Measurements from ENCODE around the gene DOCK2.
"Not testable (repeated sequence)": the region's sequence is repeated elsewhere in the genome, so short reads cannot be mapped to it uniquely, and the experiment has no call there.

Gene DOCK2

DNA sequence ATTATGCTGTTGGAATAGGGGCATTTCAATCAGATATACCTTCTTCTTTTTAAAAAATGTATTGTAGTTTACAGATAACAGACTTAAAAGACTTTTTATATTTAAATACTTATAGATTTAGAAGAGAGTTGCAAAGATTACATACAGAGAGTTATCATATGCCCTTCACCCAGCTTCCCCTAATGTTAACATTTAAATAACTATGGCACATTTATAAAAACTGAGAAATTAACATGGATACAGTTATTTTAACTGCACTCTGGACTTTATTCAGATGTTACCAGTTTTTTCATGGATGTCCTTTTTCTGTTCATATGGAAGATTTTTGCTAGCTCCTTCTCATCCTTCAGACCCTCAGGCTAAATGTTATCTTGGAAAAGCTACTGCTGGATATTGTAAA lies 123.2 kb downstream of the DOCK2 start:
- no peak for DNase-seq

DNA sequence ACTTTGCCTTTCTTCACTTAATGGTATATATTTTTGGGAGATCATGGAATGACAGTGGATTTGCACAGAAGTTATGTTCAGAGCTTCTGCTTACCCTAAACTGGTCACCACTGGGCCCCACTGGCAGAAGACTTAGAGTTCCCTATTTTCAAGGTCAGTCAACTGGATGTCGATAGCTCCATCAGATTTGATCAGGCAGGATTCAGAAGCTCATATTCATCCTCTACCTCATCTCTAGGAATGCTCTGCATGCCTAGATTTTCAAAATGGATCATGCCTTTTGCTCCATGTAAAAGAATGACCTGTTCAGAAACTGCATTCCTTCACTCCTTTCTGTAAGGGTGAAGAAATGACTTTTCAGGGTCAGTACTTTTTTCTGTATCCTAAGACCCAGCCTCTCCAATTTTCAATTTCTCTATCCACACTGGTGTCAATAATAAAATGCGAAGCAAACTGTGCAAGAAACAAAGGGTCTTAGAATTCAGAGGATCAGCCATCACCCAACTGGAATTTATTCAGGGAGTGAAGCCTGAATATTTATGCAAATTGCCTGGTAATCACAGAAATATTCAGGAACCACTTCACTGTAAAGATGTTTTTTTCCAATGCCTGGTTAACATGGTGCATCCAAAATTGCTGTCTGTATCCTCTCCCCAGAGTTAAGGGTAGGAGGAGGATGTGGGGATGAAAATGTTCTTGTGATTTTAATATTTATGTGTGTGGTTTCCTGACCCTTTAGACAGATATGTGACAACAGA lies 125.4 kb downstream of the DOCK2 start:
- no peak for DNase-seq

DNA sequence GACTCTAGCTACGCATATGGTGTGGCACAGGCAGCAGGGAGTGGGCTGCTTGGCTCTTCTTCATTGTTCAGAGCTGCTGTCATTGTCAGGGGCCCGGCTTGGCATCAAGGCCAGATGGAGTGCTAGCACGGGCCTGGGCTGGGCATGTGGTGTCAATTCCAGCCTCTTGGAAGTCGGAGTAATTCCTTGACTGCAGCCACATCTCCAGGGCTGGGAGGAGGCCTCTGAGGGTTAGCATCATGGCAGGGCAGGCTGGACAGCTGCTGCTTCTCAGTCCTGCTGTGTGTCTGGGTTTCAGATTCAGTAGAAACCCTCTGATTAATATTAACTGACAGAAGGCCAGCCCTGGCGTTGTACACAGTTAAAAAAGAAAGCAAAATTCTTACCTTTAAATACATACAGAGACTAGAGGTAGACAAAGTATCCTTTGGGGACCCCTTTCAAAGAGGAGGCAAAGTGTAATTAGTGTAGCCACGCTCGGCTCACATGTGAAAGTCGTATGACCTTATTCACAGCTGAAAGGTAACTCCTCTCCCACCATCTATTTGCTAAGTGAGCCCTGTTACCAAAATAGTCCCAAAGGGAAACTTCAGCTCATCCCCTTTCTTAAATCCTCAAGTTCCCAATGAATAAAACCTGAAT lies 126.4 kb downstream of the DOCK2 start:
- DNase-seq: no peak

DNA sequence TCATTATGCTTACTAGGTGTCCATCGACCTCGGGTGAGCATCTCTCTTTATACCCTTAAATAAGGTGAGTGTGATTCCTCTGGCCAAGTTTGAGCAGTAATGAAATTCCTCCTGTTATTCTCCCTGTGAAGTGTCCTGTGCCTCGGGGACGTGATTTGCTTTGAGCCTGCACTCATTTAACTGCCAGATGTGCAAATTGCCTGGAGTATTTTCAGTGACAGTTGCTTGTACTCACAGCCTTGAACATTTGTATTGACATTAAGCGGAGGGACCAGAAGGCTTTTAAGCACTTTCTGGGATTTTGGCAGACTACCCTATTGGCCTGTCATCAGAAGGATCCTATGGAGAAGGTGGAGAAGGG lies 126.9 kb downstream of the DOCK2 start:
- DNase-seq: no peak

DNA sequence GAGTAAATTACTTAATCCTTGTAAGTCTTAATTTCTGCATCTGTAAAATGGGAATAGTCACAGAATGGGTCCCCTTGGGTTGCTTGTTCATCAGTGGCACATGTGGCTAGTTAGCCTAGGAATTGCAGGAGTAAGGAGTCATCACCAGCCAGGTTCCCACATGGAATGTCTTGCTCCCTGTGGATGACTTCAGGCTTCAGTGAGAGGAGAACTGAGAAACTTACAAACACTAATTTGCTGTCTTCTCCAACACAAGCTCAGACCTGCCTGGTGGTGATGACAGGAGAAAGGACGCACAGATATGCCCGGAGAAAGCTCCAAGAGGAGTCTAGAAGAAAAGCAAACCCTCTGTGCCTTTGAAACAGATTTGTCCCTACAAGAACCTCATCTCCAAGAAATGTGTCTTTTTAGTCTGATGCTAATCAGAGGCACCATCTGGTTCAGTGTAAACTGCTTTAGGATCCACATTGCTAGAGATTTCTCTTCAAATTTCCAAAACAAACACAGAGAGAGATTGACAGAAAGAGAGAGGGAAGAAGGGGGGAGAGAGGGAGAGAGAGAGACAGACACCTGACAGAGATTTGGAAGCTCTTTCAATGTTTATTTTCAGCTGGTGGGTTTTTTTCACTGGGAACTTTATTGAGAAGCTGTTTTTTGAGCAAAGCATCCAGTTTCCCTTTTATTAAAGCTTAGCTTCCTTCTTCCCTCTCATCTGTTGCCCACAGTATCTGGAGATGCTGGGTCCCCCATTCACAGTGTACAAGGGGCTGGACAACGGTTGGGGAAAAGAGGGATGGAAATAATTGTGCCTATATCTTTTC lies 128.3 kb downstream of the DOCK2 start:
- no peak for DNase-seq

DNA sequence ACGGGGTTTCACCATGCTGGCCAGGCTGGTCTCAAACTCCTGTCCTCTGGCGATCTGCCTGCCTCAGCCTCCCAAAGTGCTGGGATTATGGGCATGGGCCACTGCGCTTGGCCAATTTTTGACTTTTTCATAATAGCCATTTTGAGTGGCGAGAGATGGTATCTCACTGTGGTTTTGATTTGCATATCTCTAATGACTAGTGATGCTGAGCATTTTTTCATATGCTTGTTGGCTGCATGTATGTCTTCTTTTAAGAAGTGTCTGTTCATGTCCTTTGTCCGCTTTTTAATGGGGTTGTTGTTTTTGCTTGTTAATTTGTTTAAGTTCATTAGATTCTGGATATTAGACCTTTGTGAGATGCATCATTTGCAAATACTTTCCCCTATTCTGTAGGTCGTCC lies 129.9 kb downstream of the DOCK2 start:
- not testable (repeated sequence) for DNase-seq

DNA sequence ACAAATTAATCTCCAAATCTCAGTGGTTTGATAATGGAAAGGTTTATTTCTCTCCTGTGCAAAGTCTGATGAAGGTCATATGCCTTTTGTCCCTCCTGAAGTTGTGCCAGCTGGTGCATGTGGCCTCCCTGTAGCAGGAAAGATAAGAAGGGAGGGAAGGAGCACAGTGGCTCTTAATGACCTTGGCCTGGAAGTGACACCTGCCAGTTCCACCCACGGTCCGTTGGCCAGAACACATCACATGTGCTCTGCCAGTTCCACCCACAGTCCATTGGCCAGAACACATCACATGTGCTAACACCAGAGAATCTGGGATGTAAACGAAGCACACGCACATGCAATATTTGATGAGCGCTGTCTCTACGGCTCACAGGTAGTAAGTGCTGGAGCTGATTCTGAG lies 130.9 kb downstream of the DOCK2 start:
- no peak for DNase-seq

DNA sequence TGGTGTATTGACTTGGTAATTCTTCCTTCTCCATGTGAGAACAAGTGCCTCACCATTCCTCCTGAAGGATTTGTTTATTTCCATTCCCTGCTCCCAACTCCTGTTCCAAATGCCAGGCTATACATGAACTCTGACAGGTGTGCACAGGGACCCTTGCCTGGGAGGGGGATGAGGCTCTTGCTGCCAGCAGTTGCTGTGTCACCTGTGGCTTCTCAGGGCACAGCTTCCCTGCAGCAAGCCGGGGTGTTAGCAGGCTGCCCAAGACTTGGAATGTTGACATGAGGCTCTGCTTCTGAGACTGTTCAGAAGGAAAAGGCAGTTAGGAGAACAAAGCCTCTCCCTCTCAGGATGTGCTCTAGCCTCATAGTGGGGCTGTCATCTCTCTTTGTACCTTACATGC lies 131.3 kb downstream of the DOCK2 start:
- DNase-seq: no peak

DNA sequence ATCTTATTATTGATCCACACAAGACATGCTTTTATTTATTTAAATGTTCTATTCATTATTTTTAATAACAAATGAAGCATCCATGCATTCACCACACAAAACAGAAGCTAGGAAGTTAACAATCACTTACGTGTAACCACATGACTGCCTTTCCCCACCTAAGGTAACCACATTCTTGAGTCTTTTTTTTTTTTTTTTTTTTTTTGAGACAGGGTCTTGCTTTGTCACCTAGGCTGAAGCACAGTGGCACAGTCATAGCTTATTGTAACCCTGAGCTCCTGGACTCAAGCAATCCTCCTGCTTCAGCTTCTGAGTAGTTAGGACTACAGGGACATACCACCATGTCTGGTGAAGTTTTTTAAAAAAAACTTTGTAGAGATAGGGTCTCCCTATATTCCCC lies 133.0 kb downstream of the DOCK2 start:
- no peak for DNase-seq

DNA sequence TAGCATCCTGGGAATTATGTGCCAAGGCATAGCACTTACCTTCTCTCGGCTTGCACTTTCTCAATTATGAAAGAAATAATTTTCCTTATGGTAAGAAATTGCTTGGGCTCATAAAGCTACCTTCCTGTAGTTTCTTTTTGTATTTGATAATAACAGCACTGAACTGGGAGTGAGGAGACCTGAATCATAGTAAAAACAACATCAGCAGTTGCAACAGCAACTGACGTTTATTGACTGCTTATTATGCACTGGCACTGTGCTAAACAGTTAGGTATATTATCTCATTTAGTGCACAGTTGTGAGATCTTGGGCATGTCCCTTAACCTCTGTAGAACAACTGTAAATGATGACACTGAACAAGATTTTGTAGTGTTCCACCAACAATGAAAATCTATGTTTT lies 135.2 kb downstream of the DOCK2 start:
- no peak for DNase-seq

DNA sequence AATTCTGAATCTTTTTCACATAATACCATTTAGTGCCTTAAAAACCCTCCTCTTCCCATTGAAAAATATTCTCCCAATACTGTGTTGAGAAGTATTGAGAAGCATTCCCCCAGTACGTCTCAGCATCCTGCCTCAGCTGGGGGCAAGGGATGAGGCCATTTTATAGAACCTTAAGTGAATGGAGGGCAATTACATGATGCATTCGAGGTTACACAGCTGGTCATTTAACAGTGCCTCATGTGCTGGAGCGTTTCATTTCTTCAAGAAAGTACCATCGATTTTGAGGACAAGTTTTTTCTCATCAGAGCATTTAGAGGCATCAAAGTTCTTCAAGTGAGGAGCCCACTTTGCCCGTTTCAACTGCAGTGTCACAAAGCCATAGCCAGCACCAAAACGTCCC lies 135.6 kb downstream of the DOCK2 start:
- DNase-seq: no peak

DNA sequence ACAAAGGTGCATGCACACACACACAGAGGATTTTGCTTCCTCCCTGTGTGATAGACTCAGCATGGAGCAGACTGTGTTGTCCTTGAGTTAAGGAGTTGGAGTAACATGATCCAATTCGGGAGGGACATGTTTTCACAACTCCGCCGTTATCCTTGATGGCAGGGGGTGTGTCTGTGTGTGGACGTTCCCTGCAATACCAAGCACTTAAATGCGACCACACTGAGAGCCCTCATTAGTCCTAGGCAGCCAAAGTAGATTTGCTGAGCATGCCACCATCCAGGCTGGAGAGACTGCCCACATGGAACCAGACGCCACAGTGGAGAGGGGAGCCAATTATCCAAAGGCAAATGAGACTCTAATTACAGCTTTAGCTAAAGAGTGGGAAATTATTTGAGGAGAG lies 140.1 kb downstream of the DOCK2 start:
- peak; percentile 32 for DNase-seq

DNA sequence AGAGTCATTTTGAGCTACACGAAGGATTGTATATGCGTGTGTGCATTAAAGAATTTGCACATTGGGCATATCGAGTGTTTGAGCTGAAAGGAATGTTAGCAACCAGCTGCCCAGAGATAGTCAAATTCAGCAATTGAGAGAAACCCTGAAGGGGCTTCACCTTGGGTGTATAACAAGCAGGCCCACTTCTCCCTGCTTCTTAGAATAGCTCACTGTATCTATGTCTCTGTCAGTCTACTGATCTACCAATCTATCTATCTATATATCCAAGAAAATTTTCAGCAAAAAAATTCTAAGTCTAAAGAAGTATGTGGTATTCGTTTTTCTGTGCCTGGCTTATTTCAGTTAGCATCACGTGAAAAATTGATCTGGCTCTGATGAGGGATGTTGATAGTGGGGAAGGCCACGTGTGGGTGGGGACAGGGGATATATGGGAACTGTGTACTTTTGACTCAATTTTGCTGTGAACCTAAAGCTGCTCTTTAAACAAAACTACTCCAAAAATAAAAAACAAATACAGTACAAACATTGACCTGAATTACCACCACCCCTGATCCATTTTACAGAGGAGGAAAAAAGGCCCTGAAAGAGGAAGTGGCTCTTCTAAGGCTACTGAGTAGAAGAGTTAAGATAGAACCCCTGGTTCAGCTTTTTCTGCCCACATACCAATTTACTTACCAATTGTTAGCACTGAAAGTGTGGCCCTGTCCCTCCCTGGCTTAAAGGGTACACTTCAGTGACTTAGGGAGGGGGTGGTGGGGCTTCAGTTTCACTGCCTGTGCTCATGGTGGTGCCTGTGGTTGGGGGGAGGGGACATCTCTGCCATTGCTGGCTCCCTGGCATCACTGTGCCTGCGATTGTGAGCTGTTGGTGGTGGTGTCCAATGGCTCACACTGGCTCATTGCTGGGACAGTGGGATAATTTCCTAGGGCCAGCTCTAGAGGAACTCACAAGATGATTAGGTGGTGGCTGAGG lies 141.8 kb downstream of the DOCK2 start:
- no peak for DNase-seq

DNA sequence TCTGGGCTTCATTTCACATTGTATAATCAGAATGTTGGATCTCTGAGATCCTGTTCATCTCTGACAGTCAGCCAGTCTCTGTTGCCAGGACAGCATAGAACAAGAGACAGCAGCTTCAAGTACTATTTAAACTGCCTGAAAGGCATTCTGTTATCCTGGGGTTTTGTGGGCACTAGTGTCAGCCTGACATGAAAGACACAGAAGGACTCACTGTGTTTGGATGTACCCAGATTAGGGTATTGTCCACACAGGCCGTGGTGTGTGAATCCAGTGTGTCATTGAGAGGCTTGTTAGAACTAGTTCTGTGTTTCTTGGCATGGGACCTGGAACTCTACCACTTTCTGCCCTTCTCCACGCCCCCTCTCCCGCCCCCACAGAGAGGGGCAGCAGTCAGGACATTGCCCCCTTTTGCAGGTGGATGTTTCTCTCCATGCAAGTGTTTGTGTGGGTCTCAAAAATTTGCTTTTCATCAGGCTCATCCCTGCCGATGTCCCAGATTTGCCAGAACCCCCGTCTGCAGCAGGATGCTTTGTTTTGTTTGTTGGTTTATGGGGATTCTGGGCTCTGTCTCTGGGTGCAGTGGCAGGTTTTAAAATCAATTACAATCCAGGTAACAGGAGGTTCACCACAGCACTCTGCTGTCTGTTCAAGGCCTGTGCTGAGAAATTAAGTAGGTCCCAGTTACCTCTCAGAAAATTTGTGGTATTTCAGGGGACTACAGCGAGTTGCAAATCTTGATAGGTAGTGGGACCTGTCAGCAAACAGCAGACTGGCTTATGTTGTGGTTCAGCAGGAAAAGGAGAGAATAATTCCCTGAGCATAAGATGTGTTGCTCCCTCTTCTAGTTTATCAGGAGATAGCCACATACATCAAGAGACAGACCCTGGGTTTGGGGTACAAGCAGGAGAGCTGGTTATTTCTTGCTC lies 144.6 kb downstream of the DOCK2 start:
- no peak for DNase-seq

DNA sequence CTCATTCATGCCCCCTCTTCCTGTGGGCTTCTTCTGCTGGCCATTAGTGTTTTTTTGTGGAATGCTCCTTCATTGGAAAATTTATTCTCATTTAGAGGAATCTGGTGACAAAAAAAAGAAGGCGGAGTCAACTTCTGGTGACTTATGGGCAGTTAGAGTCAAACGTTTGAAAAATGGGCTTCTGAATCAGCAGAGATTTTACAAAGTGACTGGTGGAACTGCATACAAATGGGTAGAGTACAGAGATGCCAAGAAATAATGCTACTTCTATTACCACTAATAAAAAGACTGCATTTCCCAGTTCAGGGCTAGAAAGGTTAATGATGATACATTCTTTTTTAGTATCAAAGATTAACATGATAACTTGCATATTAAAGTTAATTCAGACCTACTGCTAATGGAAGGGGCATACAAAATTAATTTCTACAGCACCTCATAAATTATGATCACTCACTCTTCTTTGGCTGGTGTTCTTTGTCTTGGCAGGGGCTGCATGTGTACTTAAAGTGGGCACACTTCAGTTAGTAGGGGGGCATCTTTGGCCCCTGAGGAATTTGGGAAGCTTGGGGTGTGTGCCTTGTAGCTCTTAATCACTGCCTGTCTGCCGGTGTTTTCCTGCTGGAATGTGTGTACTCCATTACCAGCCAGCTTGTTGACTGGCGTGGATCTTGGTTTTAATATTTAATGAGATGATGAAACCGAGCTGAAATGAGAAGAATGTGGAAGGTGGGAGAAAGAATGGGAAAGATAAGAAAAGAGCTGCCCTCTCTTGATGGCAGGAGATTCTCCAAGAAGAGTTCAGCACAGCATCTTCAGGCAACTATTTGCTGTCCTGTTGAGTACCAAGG lies 148.9 kb downstream of the DOCK2 start:
- no peak for DNase-seq

DNA sequence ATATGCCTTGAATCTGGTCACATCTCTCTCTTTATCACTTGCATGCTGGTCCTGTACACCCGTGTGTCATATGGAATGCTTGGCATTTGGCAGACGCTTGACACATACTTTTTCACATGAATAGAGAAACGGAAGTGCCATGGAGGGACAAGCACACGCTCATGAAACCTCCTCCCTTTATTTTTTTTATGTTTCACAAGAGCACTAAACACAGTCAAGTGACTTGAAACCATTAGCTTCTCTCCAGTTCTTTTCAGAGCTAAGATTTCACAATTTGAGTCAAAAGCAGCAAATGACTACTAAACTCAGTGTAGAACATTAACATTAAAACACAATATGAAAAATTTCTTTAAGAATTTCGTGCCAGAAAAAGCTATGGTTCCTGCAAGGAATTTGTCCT lies 151.1 kb downstream of the DOCK2 start:
- no peak for DNase-seq

DNA sequence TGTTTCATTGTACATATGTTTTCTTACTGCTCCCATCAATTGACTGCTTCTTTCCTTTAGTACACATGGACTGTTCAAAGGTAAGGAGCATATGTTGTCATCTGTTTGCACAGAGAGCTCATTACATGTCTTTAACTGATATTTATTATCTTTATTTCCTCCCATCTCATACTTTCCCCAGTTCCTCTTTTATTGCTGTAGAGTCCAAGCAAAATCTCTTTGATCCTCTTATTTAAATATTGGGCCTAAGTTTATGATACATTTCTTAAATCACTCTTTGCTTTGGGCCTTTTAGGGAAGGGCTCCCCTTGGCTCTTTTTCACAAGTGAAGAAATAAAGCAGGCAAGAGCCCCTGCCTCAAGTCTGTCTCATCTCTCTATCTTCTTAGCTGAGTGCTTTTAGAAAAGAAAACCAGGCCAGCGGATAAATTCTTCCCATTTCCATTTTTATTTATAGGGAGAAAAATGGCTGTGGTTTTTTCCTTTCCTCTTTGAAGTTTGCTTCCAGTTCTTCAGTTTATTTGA lies 152.4 kb downstream of the DOCK2 start:
- DNase-seq: no peak

DNA sequence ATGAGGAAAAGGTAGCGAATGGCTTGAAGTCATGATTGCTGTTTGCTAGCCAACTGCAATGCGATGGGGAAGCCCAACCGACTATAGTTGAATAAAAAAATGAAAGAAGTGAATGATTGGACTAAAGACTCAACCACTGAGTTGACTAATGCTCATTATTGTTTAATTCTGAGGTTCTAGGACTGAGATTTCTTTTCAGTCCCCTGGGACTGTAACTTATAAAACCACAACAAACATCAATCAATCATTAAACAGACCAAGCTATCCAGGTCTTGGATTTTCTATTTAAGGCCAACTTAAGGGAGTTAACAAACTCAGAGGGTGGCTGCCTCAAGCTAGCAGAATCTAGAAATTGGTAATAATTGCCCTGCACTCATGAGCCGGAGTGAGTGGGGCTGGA lies 154.2 kb downstream of the DOCK2 start:
- no peak for DNase-seq

DNA sequence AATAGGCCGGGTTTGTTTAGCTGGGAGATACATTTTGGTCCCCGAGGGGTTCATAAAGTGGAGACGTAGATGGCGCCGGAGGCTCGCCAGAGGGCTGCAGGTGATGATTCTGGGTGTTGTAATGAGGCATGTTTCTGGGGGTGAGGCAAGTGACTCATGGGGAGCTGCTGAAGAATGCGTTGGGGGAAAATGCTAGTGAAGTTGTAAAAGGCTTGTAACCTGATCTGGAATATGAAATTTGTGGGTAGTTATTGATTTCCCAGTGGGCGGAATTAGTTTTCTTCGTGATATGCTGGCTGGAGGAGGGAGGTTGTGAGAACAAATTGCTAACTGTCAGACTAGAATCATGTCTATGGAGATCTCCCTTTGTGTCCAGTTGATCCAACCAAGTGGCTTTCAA lies 158.3 kb downstream of the DOCK2 start:
- no peak for DNase-seq

DNA sequence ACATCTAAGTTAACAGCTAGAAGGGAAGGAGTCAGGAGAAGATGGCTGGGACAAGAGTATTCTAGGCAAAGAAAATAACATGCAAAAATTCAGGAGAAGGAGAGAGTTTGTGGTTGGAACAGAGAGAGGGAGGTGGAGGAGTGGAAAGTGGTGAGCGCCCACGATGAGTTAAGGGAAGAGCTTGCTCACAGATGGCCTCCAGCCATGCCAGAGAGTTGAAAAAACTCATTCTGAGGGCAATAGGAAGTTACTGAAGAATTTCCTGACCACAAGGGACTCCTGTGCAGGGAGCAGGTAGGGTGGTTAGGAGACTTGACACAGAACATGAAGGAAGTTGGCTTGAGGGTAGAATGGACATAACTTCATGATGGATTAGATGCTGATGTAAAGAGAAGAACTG lies 159.7 kb downstream of the DOCK2 start:
- DNase-seq: no peak

DNA sequence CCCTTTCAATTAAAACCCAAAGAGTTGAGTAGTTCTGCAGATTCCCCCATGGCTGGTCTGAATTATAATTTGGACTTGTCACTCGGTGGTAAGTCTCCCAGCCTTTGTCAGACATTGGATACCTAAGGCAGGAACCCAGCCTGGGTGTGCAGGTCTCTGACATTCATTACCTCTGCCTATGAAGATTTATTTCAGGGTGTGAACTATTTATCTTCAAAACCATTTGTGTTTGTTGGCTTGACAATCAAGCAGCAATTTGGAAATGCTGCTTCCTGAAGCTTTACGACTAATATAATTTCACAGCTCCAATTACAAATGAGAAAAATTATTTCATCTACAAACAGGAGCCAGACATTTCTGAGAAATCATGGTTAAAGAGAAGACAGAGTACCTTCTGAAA lies 160.5 kb downstream of the DOCK2 start:
- no peak for DNase-seq

Data from NCI-H2227 treated with DMSO at 0.1 percent for 48 hours (cell line).